Stimulated activated CD4-positive, alpha-beta T cell treated with anti-CD3 and anti-CD28 coated beads, Interleukin-12 subunit alpha, Interleukin-12 subunit beta, amount 100 ng/mL, for 24 hours (primary cell): ENCODE results near the gene ZC3H7B.
"Not testable (repeated sequence)": the region's sequence is repeated elsewhere in the genome, so short reads cannot be mapped to it uniquely, and the experiment has no call there.

Experiments
- DNase-seq, 2 experiments: peaks; one replicate each; pipeline ENCODE4 v3.0.0-alpha.2; 2020; ENCODE audit warnings: low read depth in 2 of 2

The ZC3H7B gene

GRCh38 chr22:41286639-41287091 is 14.7 kb upstream of the ZC3H7B start:
- DNase-seq = no peak

GRCh38 chr22:41288245-41288946 is 12.9 kb upstream of the ZC3H7B start:
- DNase-seq = no peak

GRCh38 chr22:41289671-41290070 is 11.7 kb upstream of the ZC3H7B start:
- DNase-seq = no peak

GRCh38 chr22:41290262-41291221 is 10.8 kb upstream of the ZC3H7B start:
- no peak for DNase-seq

GRCh38 chr22:41294816-41295215 is 6.5 kb upstream of the ZC3H7B start:
- not testable (repeated sequence) for DNase-seq

GRCh38 chr22:41296826-41297667 is 4.3 kb upstream of the ZC3H7B start:
- no peak for DNase-seq

- no peak for DNase-seq
Measured at GRCh38 chr22:41300661-41301060, 664 bp upstream of the ZC3H7B start.

- DNase-seq = no peak
Measured at GRCh38 chr22:41302021-41302767, 869 bp downstream of the ZC3H7B start.

- no peak for DNase-seq
Measured at GRCh38 chr22:41302811-41303210, 1.5 kb downstream of the ZC3H7B start.

GRCh38 chr22:41305646-41306045 is 4.3 kb downstream of the ZC3H7B start:
- no peak for DNase-seq

- no peak for DNase-seq
Measured at GRCh38 chr22:41308054-41308453, 6.7 kb downstream of the ZC3H7B start.

- DNase-seq = no peak
Measured at GRCh38 chr22:41308544-41308947, 7.2 kb downstream of the ZC3H7B start.

- no peak for DNase-seq
Measured at GRCh38 chr22:41310336-41310735, 9.0 kb downstream of the ZC3H7B start.

GRCh38 chr22:41311487-41311886 is 10.2 kb downstream of the ZC3H7B start:
- DNase-seq = no peak

- no peak for DNase-seq
Measured at GRCh38 chr22:41314821-41315220, 13.5 kb downstream of the ZC3H7B start.

- DNase-seq = no peak
Measured at GRCh38 chr22:41315586-41315985, 14.3 kb downstream of the ZC3H7B start.

GRCh38 chr22:41320416-41321240 is 19.3 kb downstream of the ZC3H7B start:
- DNase-seq = no peak

GRCh38 chr22:41324821-41325528 is 23.6 kb downstream of the ZC3H7B start:
- DNase-seq = no peak

- no peak for DNase-seq
Measured at GRCh38 chr22:41327124-41327523, 25.8 kb downstream of the ZC3H7B start.

GRCh38 chr22:41330169-41330568 is 28.8 kb downstream of the ZC3H7B start:
- no peak for DNase-seq
